Bone marrow (tissue), 2 donors: ENCODE data around the gene PHLDB2.
"Not testable (repeated sequence)": the region's sequence is repeated elsewhere in the genome, so short reads cannot be mapped to it uniquely, and the experiment has no call there.

Source experiments
- DNase-seq, 2 donors: peaks; one replicate each; lab custom pipeline; 2025; lab: John Stamatoyannopoulos, UW

The PHLDB2 gene

GRCh38 chr3:111859061-111859973 lies at the start of gene PHLDB2:
TSS of gene PHLDB2 (plus strand) at chr3:111859265. CDS start at chr3:111884078, 24,813 bp downstream.
- DNase-seq: no peak

- no peak for DNase-seq
Observed at GRCh38 chr3:111810909-111811308, 48.2 kb upstream of the PHLDB2 start.

- no peak for DNase-seq
Observed at GRCh38 chr3:111811811-111812210, 47.3 kb upstream of the PHLDB2 start.

GRCh38 chr3:111812701-111813100 lies 46.4 kb upstream of the PHLDB2 start:
- no peak for DNase-seq

- DNase-seq: no peak
Observed at GRCh38 chr3:111813441-111813840, 45.6 kb upstream of the PHLDB2 start.

GRCh38 chr3:111813979-111814378 lies 45.1 kb upstream of the PHLDB2 start:
- no peak for DNase-seq

GRCh38 chr3:111816771-111817170 lies 42.3 kb upstream of the PHLDB2 start:
- not testable (repeated sequence) for DNase-seq

- DNase-seq: no peak
Observed at GRCh38 chr3:111819927-111820326, 39.1 kb upstream of the PHLDB2 start.

- DNase-seq: no peak
Observed at GRCh38 chr3:111820651-111821050, 38.4 kb upstream of the PHLDB2 start.

GRCh38 chr3:111821891-111822290 lies 37.2 kb upstream of the PHLDB2 start:
- no peak for DNase-seq

- DNase-seq: no peak
Observed at GRCh38 chr3:111822804-111823203, 36.3 kb upstream of the PHLDB2 start.

- no peak for DNase-seq
Observed at GRCh38 chr3:111823341-111823855, 35.7 kb upstream of the PHLDB2 start.

GRCh38 chr3:111824351-111824750 lies 34.7 kb upstream of the PHLDB2 start:
- no peak for DNase-seq

GRCh38 chr3:111827871-111828270 lies 31.2 kb upstream of the PHLDB2 start:
- DNase-seq: no peak

- no peak for DNase-seq
Observed at GRCh38 chr3:111828530-111828929, 30.5 kb upstream of the PHLDB2 start.

GRCh38 chr3:111829023-111829422 lies 30.0 kb upstream of the PHLDB2 start:
- no peak for DNase-seq

GRCh38 chr3:111831840-111832239 lies 27.2 kb upstream of the PHLDB2 start:
- no peak for DNase-seq

GRCh38 chr3:111837112-111837511 lies 22.0 kb upstream of the PHLDB2 start:
- no peak for DNase-seq

- DNase-seq: no peak
Observed at GRCh38 chr3:111838133-111838532, 20.9 kb upstream of the PHLDB2 start.

GRCh38 chr3:111846039-111846438 lies 13.0 kb upstream of the PHLDB2 start:
- DNase-seq: no peak

- no peak for DNase-seq
Observed at GRCh38 chr3:111846717-111847116, 12.3 kb upstream of the PHLDB2 start.

- DNase-seq: no peak
Observed at GRCh38 chr3:111848283-111848682, 10.8 kb upstream of the PHLDB2 start.

GRCh38 chr3:111848778-111849177 lies 10.3 kb upstream of the PHLDB2 start:
- DNase-seq: no peak

- no peak for DNase-seq
Observed at GRCh38 chr3:111850537-111850936, 8.5 kb upstream of the PHLDB2 start.
